Ectodermal cell (in vitro differentiated cells): ENCODE data around the gene SPOP.
"Not testable (repeated sequence)": the region's sequence is repeated elsewhere in the genome, so short reads cannot be mapped to it uniquely, and the experiment has no call there.

ENCODE experiments used
- H3K27ac ChIP-seq: 2 replicates; pipeline ENCODE4 v1.7.0; 2013; ENCODE audit warnings: mild to moderate bottlenecking, low read depth, low read length; ENCODE audit not compliant: insufficient read depth, poor library complexity, severe bottlenecking
- H3K27me3 ChIP-seq: 2 replicates; pipeline ENCODE4 v1.7.0; 2013; ENCODE audit warnings: mild to moderate bottlenecking, low read length; ENCODE audit not compliant: insufficient read depth, control insufficient read depth, poor library complexity, severe bottlenecking
- H3K36me3 ChIP-seq: one replicate; pipeline ENCODE4 v1.7.0; 2013; ENCODE audit warnings: low read length; ENCODE audit not compliant: control insufficient read depth, insufficient read depth
- H3K4me1 ChIP-seq: one replicate; pipeline ENCODE4 v1.7.0; 2013; ENCODE audit warnings: low read length; ENCODE audit not compliant: control insufficient read depth, insufficient read depth
- H3K4me3 ChIP-seq: 2 replicates; pipeline ENCODE4 v1.7.0; 2013; ENCODE audit warnings: low read depth, low read length, control low read depth; ENCODE audit not compliant: insufficient read depth
- H3K9me3 ChIP-seq: 2 replicates; pipeline ENCODE4 v1.7.0; 2013; ENCODE audit warnings: mild to moderate bottlenecking, low read length, moderate library complexity; ENCODE audit not compliant: control insufficient read depth
- WGBS, 2 experiments: methylation state at CpG; one replicate each; pipeline ENCODE4 v1.1.7; 2013; ENCODE audit warnings: missing lambda C conversion rate in 2 of 2; 5-methylcytosine and 5-hydroxymethylcytosine counted together

The SPOP gene

GRCh38 chr17:49659661-49660382 is 18.1 kb downstream of the SPOP start:
- no peaks in the 10 kb centered on the region for H3K36me3 ChIP-seq
- WGBS, 2 experiments, result 94 to 97% methylated on average over 3 of the region's 3 CpGs
- H3K27me3 ChIP-seq, result no peaks in the 10 kb centered on the region
- H3K4me3 ChIP-seq, result no peak overlapping the region
- no peaks in the 10 kb centered on the region for H3K9me3 ChIP-seq
- no peak overlapping the region for H3K27ac ChIP-seq
- H3K4me1 ChIP-seq, result no peaks in the 10 kb centered on the region

- Histone ChIP-seq H3K4me3 (no peak overlapping the region), H3K27ac (no peak overlapping the region), H3K27me3 (no peaks in the 10 kb centered on the region), H3K9me3 (no peaks in the 10 kb centered on the region), H3K36me3 (no peaks in the 10 kb centered on the region), H3K4me1 (no peaks in the 10 kb centered on the region)
- WGBS, 2 experiments, result 91 to 98% methylated on average over 1 of the region's 1 CpG
Observed at GRCh38 chr17:49656247-49656646, 21.6 kb downstream of the SPOP start.

- Histone ChIP-seq H3K4me3 (no peak overlapping the region), H3K4me1 (no peaks in the 10 kb centered on the region), H3K36me3 (no peaks in the 10 kb centered on the region), H3K27ac (no peak overlapping the region), H3K9me3 (no peaks in the 10 kb centered on the region), H3K27me3 (no peaks in the 10 kb centered on the region)
- WGBS, 2 experiments, result 89 to 93% methylated on average over 5 to 7 of the region's 8 CpGs
Observed at GRCh38 chr17:49647256-49647585, 30.7 kb downstream of the SPOP start.

GRCh38 chr17:49646391-49647255 is 31.3 kb downstream of the SPOP start:
- Histone ChIP-seq H3K4me3 (no peak overlapping the region), H3K27me3 (no peaks in the 10 kb centered on the region), H3K36me3 (no peaks in the 10 kb centered on the region), H3K9me3 (no peaks in the 10 kb centered on the region), H3K27ac (no peak overlapping the region), H3K4me1 (no peaks in the 10 kb centered on the region)
- 83 to 92% methylated on average over 10 of the region's 10 CpGs for WGBS, 2 experiments

- H3K27me3 ChIP-seq, H3K9me3 ChIP-seq, H3K4me3 ChIP-seq, H3K27ac ChIP-seq, H3K36me3 ChIP-seq, H3K4me1 ChIP-seq: not testable (repeated sequence)
- 91 to 93% methylated on average over 1 of the region's 1 CpG for WGBS, 2 experiments
Observed at GRCh38 chr17:49646056-49646390, 31.9 kb downstream of the SPOP start.

- Histone ChIP-seq H3K9me3 (no peaks in the 10 kb centered on the region), H3K27me3 (no peaks in the 10 kb centered on the region), H3K4me3 (no peak overlapping the region), H3K36me3 (no peaks in the 10 kb centered on the region), H3K4me1 (no peaks in the 10 kb centered on the region), H3K27ac (no peak overlapping the region)
- 80 to 81% methylated on average over 1 of the region's 1 CpG for WGBS, 2 experiments
Observed at GRCh38 chr17:49645654-49646053, 32.2 kb downstream of the SPOP start.

GRCh38 chr17:49640556-49640955 is 37.3 kb downstream of the SPOP start:
- Histone ChIP-seq H3K4me1 (no peaks in the 10 kb centered on the region), H3K36me3 (peaks cover 6% of the 10 kb centered on the region), H3K27me3 (no peaks in the 10 kb centered on the region), H3K4me3 (no peak overlapping the region), H3K9me3 (no peaks in the 10 kb centered on the region), H3K27ac (no peak overlapping the region)
- 92% methylated on average over 3 of the region's 3 CpGs for WGBS, 2 experiments

- Histone ChIP-seq H3K27me3 (no peaks in the 10 kb centered on the region), H3K4me3 (no peak overlapping the region), H3K9me3 (no peaks in the 10 kb centered on the region), H3K4me1 (peaks cover 12% of the 10 kb centered on the region), H3K36me3 (peaks cover 6% of the 10 kb centered on the region), H3K27ac (no peak overlapping the region)
- 89 to 98% methylated on average over 5 of the region's 5 CpGs for WGBS, 2 experiments
Observed at GRCh38 chr17:49638818-49639217, 39.1 kb downstream of the SPOP start.

GRCh38 chr17:49637739-49638138 is 40.2 kb downstream of the SPOP start:
- 91 to 100% methylated on average over 1 of the region's 1 CpG for WGBS, 2 experiments
- Histone ChIP-seq H3K4me3 (no peak overlapping the region), H3K27ac (no peak overlapping the region), H3K27me3 (no peaks in the 10 kb centered on the region), H3K4me1 (peaks cover 18% of the 10 kb centered on the region), H3K9me3 (no peaks in the 10 kb centered on the region), H3K36me3 (peaks cover 6% of the 10 kb centered on the region)

GRCh38 chr17:49637050-49637449 is 40.8 kb downstream of the SPOP start:
- peaks cover 18% of the 10 kb centered on the region for H3K4me1 ChIP-seq
- H3K27ac ChIP-seq, result no peak overlapping the region
- H3K27me3 ChIP-seq, result no peaks in the 10 kb centered on the region
- no peaks in the 10 kb centered on the region for H3K9me3 ChIP-seq
- peaks cover 6% of the 10 kb centered on the region for H3K36me3 ChIP-seq
- H3K4me3 ChIP-seq, result no peak overlapping the region
- WGBS, 2 experiments, result 94 to 95% methylated on average over 7 of the region's 7 CpGs
